Heart right ventricle (tissue), 16 donors: ENCODE results near the gene COL23A1. TPM values are rescaled to one million over a fixed set of nuclear protein-coding genes. Genes with fewer than 3 reads are reported as not detected.
A peak's percentile ranks its signal among the peaks of the same experiment; 100 is the strongest.

Experiments
- ATAC-seq, 8 donors: fragments of 200-7000 bp; cut with Tn5 transposase; one replicate each; pipeline ENCODE4 v1.9.1; 2020; ENCODE audit warnings: mild to moderate bottlenecking in 8 of 8, moderate library complexity in 8 of 8, moderate number of reproducible peaks in 1 of 8
- DNase-seq, 2 donors: peaks; one replicate each; pipeline ENCODE4 v3.0.0-alpha.2; 2020
- H3K27ac ChIP-seq, 10 donors: fragments of 200-600 bp; sonication (generic) in 2 of 10; one replicate each; pipeline versions ENCODE4 v1.5.0 to v1.8.0; 2020 to 2022; ENCODE audit warnings: mild to moderate bottlenecking in 3 of 10
- H3K27me3 ChIP-seq, 7 donors: fragments of 200-600 bp; one replicate each; pipeline ENCODE4 v1.8.0; 2021 to 2022; ENCODE audit warnings: mild to moderate bottlenecking in 2 of 7
- H3K36me3 ChIP-seq, 9 donors: fragments of 200-600 bp; sonication (generic) in 1 of 9; one replicate each; pipeline versions ENCODE4 v1.5.0 to v1.8.0; 2020 to 2022; ENCODE audit warnings: mild to moderate bottlenecking in 2 of 9
- H3K4me1 ChIP-seq, 9 donors: fragments of 200-600 bp; sonication (generic) in 1 of 9; one replicate each; pipeline versions ENCODE4 v1.5.0 to v1.8.0; 2020 to 2022; ENCODE audit warnings: mild to moderate bottlenecking in 4 of 9
- H3K4me3 ChIP-seq, 10 donors: fragments of 200-600 bp; sonication (generic) in 2 of 10; one replicate each; pipeline versions ENCODE4 v1.5.0 to v1.8.0; 2020 to 2022; ENCODE audit warnings: mild to moderate bottlenecking in 7 of 10, moderate library complexity in 2 of 10
- H3K9me3 ChIP-seq, 11 donors: fragments of 200-600 bp in 10 of 11; sonication (generic) in 2 of 11; one replicate each; pipeline versions ENCODE4 v1.5.0 to v1.8.0; 2013 to 2022; ENCODE audit warnings: mild to moderate bottlenecking in 2 of 11, control low read depth in 1 of 11, moderate library complexity in 1 of 11
- WGBS, 2 donors: extraction: QIAGEN DNeasy Blood & Tissue Kit; methylation state at CpG; one replicate each; pipeline ENCODE4 v1.1.7; 2013; ENCODE audit warnings: inconsistent platforms in 1 of 2; 5-methylcytosine and 5-hydroxymethylcytosine counted together
- intact Hi-C, 10 donors: fragments of 100-400 bp; cut with DNase I; formaldehyde crosslinking; loops; one replicate each; pipeline versions ENCODE4 v1.11.1 to v1.14.2; 2022
- polyA plus RNA-seq, 2 donors: library from polyadenylated mRNA; stranded (reverse); fragments of 200-250 nt; gene quantifications; one replicate each; pipeline ENCODE4 v1.2.3, GENCODE V29; 2013
- total RNA-seq, 10 donors: library from RNA; stranded (reverse); fragmentation: NEBNext Ultra II Directional in 3 of 10; extraction: Animal tissue kit (Norgen Biotek cat#: 25700) in 3 of 10; gene quantifications; one replicate each; pipeline versions ENCODE4 v1.2.1 to v1.2.4, GENCODE V29; 2021 to 2023
- TF ChIP-seq, protein P1 (sequence below), 9 donors: fragments of 200-600 bp; sonication (generic) in 2 of 9; IDR thresholded peaks; one replicate each; pipeline versions ENCODE4 v1.5.0 to v1.8.0; 2021 to 2022; ENCODE audit warnings: antibody characterized with exemption in 9 of 9, mild to moderate bottlenecking in 5 of 9, moderate library complexity in 1 of 9
- donor health status: Arrhythmogenic right ventricular cardiomyopathy.
- donor health status: ischemic (EF 13 %, LVEDD 7.1; RV severe dilation, severe dysfunction).
- donor health status: healthy with polysubstance abuse.
- donor health status: DM: no; HTN: yes; CAD: no.
- donor health status: DM: no; HTN: no; CAD: no.
- donor health status: ischemic (EF 25% LVEDD 6.9; RV normal size, moderate dysfunction).
- donor health status: ischemic (EF 25% LVEDD 5.7; RV mildly dilated, moderate dysfunction).
- donor health status: healthy.
- donor health status: DM: yes; HTN: yes; CAD: no.
- donor health status: Ischemic cardiomyopathy.
- donor health status: ischemic (EF 35%, LVEDD 5.7; RV mildly dilated, moderate dysfunction).
- donor health status: nonischemic (EF 11% LVEDD 7.7; RV severe dilation, severe dysfunction).
- donor health status: DM: yes; HTN: yes; CAD: no.
- donor health status: PGD.
- donor health status: ischemic (EF 29% LVEDD 5.4; RV normal size, mild dysfunction).
- donor health status: nonischemic (EF 23%, LVEDD 6.1; RV moderate dilation, normal function).

Gene COL23A1
- total and polyA plus RNA-seq, 12 donors, result 8.9 to 29.0 (median 16.2) TPM

GRCh38 chr5:178269499-178269898, 320.7 kb downstream of the COL23A1 start:
- 92 to 94% methylated on average over 1 of the region's 1 CpG for WGBS, 2 donors
- no peaks in the 10 kb centered on the region for H3K27me3 ChIP-seq
- DNase-seq (no peak), ATAC-seq (no peak)
- TF ChIP-seq, protein P1, sequence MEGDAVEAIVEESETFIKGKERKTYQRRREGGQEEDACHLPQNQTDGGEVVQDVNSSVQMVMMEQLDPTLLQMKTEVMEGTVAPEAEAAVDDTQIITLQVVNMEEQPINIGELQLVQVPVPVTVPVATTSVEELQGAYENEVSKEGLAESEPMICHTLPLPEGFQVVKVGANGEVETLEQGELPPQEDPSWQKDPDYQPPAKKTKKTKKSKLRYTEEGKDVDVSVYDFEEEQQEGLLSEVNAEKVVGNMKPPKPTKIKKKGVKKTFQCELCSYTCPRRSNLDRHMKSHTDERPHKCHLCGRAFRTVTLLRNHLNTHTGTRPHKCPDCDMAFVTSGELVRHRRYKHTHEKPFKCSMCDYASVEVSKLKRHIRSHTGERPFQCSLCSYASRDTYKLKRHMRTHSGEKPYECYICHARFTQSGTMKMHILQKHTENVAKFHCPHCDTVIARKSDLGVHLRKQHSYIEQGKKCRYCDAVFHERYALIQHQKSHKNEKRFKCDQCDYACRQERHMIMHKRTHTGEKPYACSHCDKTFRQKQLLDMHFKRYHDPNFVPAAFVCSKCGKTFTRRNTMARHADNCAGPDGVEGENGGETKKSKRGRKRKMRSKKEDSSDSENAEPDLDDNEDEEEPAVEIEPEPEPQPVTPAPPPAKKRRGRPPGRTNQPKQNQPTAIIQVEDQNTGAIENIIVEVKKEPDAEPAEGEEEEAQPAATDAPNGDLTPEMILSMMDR (IDR thresholded peaks at IDR 0.05), result no peak
- intact Hi-C loops, result no loop called here
- H3K4me3 ChIP-seq, result no peak overlapping the region
- no peaks in the 10 kb centered on the region for H3K36me3 ChIP-seq
- no peak overlapping the region for H3K27ac ChIP-seq
- H3K9me3 ChIP-seq, result no peaks in the 10 kb centered on the region
- H3K4me1 ChIP-seq, result peaks cover 0 to 17% (median 4%) of the 10 kb centered on the region in 9 donors

DNA sequence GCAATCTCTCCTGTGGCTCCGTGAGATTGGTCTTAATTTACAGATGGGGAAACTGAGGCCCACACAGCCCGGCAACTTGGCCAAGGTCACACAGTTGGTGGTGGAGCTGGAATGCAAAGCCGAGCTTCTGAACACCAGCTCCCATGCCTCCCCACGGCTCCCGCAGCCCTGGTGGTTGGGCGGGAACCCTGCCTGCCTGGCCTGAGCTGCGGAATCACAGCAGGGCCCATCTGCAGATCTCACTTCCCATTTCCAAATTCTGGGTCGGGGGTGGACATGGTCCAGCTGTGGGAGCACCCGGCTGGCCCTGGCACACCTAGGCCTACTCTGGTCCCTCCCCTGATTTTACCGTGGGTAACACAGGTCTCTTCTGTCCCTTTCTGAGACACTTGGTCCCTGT, 322.3 kb downstream of the COL23A1 start:
- Histone ChIP-seq H3K27me3 (no peaks in the 10 kb centered on the region), H3K4me3 (no peak overlapping the region), H3K36me3 (no peaks in the 10 kb centered on the region), H3K9me3 (no peaks in the 10 kb centered on the region), H3K4me1 (peaks cover 0 to 17% (median 4%) of the 10 kb centered on the region in 9 donors), H3K27ac (peak overlapping the region in 3 of 10 donors; percentile 4 to 53 (median 15))
- 86 to 87% methylated on average over 10 of the region's 10 CpGs for WGBS, 2 donors
- TF ChIP-seq, protein P1 (IDR thresholded peaks at IDR 0.05), result no peak
- ATAC-seq (peak in 1 of 8 donors; percentile 25), DNase-seq (no peak)
- intact Hi-C loops, result no loop called here

- no peaks in the 10 kb centered on the region for H3K36me3 ChIP-seq
- H3K4me3 ChIP-seq, result no peak overlapping the region
- H3K27me3 ChIP-seq, result no peaks in the 10 kb centered on the region
- WGBS, 2 donors, result 36 to 45% methylated on average over 6 of the region's 6 CpGs
- peak; percentile 32 to 89 (median 76) for ATAC-seq
- H3K9me3 ChIP-seq, result no peaks in the 10 kb centered on the region
- intact Hi-C loops, result no loop called here
- peak; percentile 0 to 28 for DNase-seq
- H3K27ac ChIP-seq, result peak overlapping the region in 3 of 10 donors; percentile 15 to 53 (median 43)
- H3K4me1 ChIP-seq, result peaks cover 0 to 17% (median 4%) of the 10 kb centered on the region in 9 donors
- TF ChIP-seq, protein P1 (IDR thresholded peaks at IDR 0.05), result no peak
Measured at GRCh38 chr5:178267245-178267644, 322.9 kb downstream of the COL23A1 start.

GRCh38 chr5:178266581-178266980, 323.6 kb downstream of the COL23A1 start:
- DNase-seq, result no peak
- no peaks in the 10 kb centered on the region for H3K9me3 ChIP-seq
- TF ChIP-seq, protein P1 (IDR thresholded peaks at IDR 0.05), result no peak
- WGBS, 2 donors, result 88 to 92% methylated on average over 10 of the region's 10 CpGs
- H3K4me1 ChIP-seq, result peaks cover 0 to 17% (median 4%) of the 10 kb centered on the region in 9 donors
- no peak for ATAC-seq
- no peak overlapping the region for H3K4me3 ChIP-seq
- intact Hi-C loops, result no loop called here
- H3K27me3 ChIP-seq, result no peaks in the 10 kb centered on the region
- no peaks in the 10 kb centered on the region for H3K36me3 ChIP-seq
- H3K27ac ChIP-seq, result peak overlapping the region in 1 of 10 donors; percentile 53
